Stimulated activated CD4-positive, alpha-beta T cell treated with anti-CD3 and anti-CD28 coated beads, Interleukin-1b, Interleukin-23, amount 100 ng/mL, for 4 hours (primary cell): ENCODE results near the gene FBXO48.
"Not testable (repeated sequence)": the region's sequence is repeated elsewhere in the genome, so short reads cannot be mapped to it uniquely, and the experiment has no call there.

ENCODE experiments used
- DNase-seq, 2 donors: peaks; one replicate each; pipeline ENCODE4 v3.0.0-alpha.2; 2020; ENCODE audit warnings: low read depth in 2 of 2

The FBXO48 gene, protein sequence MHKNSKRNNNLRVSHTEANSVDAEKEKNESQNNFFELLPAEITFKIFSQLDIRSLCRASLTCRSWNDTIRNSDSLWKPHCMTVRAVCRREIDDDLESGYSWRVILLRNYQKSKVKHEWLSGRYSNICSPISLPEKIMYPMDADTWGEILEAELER

DNA sequence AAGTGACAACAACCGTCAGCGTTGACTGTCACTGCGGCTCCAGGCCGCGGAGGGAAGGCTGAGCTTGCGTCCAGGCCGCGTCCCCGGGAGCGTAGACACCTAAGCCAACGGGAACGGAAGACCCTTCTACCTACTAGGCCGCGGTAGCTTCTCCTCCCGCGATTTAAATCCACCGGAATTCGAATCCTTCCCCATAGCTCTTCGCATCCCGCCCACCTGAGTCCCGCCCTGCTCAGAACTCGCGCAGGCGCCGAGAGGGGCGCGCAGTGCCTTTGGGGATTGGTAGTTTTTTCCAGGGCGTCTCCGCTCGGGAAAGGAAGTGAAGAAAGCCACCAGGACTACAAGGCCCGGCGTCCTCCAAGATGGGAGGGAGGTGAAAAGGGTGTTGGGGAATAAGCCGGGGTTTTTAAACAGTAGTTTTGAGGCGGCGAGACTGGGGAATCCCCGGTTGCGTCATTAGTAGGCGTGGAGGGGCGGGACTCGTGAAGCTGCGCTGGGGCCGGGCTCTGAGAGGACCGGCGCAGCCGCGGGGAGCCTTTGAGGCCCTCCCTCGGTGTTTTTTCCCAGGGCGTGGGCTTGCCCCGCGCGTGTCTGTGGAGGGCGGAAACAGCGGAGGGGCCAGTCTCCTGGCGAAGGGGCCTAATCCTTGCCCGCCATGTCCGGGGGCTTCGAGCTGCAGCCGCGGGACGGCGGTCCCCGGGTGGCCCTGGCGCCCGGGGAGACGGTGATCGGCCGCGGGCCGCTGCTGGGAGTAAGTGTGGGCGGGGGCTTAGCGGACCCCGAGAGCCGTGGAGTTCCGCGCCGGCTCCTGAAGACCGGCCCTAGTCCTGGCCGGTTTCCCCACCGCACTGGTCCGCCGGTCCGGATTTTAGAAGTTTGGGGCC, at the start of gene FBXO48, which contains the start of gene APLF:
Gene FBXO48, minus strand, starts transcription at position 218 of the 884 bp plus-strand sequence. CDS start 2,149 bp downstream, outside the sequence.
Gene APLF, plus strand, starts transcription at position 509 of the 884 bp plus-strand sequence. Its CDS starts 147 bp downstream, at position 656.
- peak; percentile 95 to 97 for DNase-seq

GRCh38 chr2:68516051-68516955, 49.2 kb upstream of the FBXO48 start:
- DNase-seq, result no peak

- DNase-seq, result no peak
Observed at GRCh38 chr2:68514316-68514929, 47.3 kb upstream of the FBXO48 start.

GRCh38 chr2:68512966-68513365, 45.9 kb upstream of the FBXO48 start:
- no peak for DNase-seq

GRCh38 chr2:68512326-68512725, 45.2 kb upstream of the FBXO48 start:
- no peak for DNase-seq

DNA sequence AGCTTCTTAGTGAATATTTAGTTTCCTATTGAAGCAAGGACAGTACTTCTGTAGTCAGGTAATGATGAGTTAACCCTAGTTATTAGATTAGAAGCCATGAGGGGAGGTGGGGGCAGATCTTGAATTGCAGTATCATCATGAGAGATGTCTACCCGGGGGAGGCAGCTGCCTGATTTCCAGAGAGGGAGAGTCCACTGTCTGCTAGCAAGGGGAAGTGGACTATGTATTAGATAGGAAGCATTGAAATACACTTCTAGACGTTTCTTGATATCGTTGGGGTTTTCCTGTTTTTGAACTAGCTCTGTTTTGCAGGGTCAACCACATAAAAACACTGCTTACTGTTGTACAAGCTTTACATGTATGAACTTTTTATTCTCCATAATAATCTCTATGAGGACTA, 39.1 kb upstream of the FBXO48 start:
- no peak for DNase-seq

DNA sequence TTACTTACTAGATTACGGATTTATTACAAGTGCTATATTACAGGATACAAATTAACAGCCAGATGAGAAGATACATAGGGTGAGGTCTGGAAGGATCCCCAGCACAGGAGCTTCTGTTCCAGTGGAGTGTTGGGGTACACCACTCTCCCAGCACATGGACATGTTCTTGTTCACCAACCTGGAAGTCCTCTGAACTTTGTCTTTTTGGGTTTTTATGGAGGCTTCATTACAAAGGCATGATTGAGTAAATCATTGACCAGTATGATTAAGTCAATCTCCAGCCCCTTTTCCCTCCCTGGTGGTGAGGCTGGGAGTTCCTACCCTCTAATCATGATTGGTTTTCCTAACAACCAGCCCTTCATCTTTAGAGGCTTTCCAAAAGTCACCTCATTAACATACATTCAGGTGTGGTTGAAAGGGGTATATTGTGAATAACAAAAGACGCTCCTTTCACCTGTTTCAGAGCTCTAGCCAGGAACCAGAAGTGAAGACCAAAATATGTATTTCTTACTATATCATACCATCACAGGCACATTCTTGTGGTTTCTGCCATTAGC, 38.6 kb upstream of the FBXO48 start:
- DNase-seq, result no peak

- DNase-seq, result no peak
Observed at GRCh38 chr2:68501768-68502167, 34.7 kb upstream of the FBXO48 start.

DNA sequence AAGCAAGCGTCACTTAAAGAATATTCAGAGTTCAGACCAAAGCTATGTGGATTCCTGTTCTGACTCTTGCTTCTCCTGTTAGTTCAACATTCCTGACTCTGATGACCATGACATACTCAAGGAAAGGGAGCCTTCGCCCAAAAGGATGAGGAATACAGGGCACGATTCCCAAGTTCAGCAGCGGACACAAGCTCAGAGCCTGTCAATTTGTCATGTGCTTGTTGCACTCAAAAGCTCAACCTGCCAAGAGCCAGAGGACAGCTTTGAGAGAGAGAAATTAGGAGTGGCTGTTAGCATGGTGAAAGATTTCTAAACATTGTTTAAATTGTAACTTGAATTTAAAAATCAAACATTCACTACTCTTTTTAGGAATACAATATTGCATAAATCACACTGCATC, 33.6 kb upstream of the FBXO48 start:
- DNase-seq, result no peak

DNA sequence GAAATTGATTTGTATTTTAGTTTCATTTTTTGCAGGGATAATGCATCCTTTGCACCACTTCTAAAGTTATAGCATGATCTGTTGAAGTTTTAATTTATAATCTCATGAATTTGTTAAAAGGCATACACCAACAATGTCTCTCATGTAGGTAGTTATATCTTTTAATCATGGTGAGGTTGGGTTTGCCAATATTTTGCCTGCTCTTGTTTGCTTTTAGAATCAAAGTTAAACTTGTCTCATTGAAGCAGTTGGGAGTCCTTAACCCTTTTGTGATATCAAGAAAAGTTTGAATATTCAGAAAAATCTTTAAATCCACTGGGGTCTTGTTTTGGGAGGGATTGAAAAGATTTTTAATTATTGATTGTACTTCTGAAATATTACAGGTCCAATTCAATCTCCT, 32.0 kb upstream of the FBXO48 start:
- no peak for DNase-seq

DNA sequence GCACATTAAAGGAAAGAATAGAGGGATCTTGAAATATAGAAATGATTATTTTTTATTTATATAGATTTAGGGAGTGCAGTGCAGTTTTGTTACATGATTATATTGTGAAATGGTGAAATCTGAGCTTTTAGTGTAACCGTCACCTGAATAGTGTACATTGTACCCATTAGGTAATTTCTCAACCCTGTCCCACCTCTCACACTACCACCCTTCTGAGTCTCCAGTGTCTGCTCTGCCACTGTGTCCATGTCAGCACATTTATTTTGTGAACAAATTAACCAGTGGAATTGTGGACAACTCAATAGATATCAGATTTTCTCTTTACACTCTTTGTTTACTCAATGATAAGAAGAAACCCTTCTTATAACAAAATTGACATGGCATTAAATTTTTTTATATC, 24.5 kb upstream of the FBXO48 start:
- no peak for DNase-seq

GRCh38 chr2:68489282-68489681, 22.2 kb upstream of the FBXO48 start:
- no peak for DNase-seq

- not testable (repeated sequence) for DNase-seq
Observed at GRCh38 chr2:68488605-68489004, 21.5 kb upstream of the FBXO48 start.

DNA sequence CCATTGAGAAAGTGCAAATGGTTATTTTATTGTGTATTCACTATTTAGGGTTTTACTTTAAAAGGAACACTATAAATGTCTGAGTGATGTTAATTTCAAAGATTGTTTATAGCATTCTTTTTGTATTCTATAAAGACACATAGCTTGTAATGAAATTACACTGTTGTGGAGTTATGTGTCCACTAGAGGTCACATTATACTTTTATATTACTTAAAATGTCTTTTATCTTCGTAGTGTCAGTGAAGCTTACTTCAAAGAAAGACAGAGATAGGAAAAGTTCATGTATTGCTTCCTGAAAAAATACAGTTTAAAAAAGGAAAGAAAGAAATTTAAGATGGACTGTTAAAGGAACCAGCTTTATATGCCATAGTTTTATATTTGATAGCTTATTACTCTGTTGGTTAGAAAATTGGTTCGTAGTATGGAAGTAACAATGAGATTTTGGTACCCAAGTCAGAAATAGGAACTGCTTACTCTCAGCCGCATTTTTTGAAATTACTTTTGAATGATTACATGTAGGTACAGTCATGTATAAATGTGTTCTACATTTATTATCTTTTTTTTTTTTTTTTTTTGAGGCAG, 20.8 kb upstream of the FBXO48 start:
- no peak for DNase-seq

DNA sequence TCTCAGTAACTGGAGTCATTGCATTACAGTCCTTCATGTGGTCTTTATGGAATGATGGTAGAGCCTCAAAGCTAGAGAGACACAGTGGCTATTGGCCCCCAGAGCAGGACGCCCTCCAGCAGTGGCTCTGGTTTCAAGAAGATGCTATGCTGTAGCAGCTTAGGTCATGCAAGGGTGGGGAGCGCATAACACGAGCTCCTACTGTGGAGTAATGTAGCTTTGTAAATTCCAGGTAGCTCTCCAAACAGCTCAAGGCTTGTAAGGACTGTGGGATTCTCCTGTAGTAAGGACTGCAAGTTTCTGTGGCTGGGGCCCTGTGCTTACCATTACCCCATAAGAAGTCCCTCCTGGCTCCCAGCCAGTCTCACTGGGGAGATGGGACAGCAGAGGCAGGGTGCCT, 15.9 kb upstream of the FBXO48 start:
- DNase-seq, result no peak

DNA sequence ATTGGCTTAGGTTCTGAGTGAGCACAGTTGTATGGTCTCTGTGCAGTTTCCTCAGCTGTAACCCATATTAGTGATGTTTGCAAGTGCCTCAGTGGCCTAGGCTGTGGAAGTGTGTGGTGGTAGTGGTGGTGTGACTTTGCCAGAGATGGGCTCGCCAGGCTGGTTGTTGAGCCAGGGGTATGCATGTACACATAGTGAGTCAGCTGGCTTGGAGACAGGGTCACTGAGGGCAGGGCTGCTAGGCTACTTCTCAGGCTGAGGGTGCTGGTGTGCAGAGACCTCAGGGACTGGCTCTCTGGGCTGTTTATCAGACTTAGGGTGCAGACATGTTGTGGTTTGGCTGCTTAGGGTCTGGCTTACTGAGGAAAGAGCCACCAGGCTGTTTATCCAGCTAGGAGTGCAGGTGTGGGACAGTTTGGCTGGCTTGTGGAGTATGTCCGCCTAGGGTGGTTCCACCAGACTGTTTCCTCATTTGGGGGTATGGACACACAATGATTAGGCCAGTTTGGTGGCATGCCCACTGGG, 15.3 kb upstream of the FBXO48 start:
- DNase-seq, result no peak

- DNase-seq, result no peak
Observed at GRCh38 chr2:68478688-68479087, 11.6 kb upstream of the FBXO48 start.

GRCh38 chr2:68476454-68476853, 9.4 kb upstream of the FBXO48 start:
- no peak for DNase-seq

GRCh38 chr2:68475576-68475975, 8.5 kb upstream of the FBXO48 start:
- no peak for DNase-seq

- no peak for DNase-seq
Observed at GRCh38 chr2:68475110-68475509, 8.0 kb upstream of the FBXO48 start.
